Mesothelial cell of epicardium (in vitro differentiated cells): ENCODE results near the gene SPIRE1. TPM values are rescaled to one million over a fixed set of nuclear protein-coding genes. Genes with fewer than 3 reads are reported as not detected.
"Not testable (repeated sequence)": the region's sequence is repeated elsewhere in the genome, so short reads cannot be mapped to it uniquely, and the experiment has no call there.

Experiments
- DNase-seq, 2 experiments: peaks; one replicate each; pipeline ENCODE4 v3.0.0; 2021; ENCODE audit warnings: low spot score in 2 of 2; ENCODE audit not compliant: unreplicated experiment in 2 of 2
- H3K27ac Mint-ChIP-seq: 2 replicates; pipeline ENCODE4 v1.8.0; 2021; ENCODE audit warnings: mixed read lengths
- H3K27me3 Mint-ChIP-seq: 2 replicates; pipeline ENCODE4 v1.8.0; 2021; ENCODE audit warnings: low read depth, mixed read lengths
- H3K36me3 Mint-ChIP-seq: 2 replicates; pipeline ENCODE4 v1.8.0; 2021; ENCODE audit warnings: mixed read lengths
- H3K4me1 Mint-ChIP-seq: 2 replicates; pipeline ENCODE4 v1.8.0; 2021; ENCODE audit warnings: mixed read lengths
- H3K4me3 Mint-ChIP-seq: 2 replicates; pipeline ENCODE4 v1.8.0; 2021; ENCODE audit warnings: mild to moderate bottlenecking, moderate library complexity, mixed read lengths
- H3K9me3 Mint-ChIP-seq: 2 replicates; pipeline ENCODE4 v1.8.0; 2021; ENCODE audit warnings: mixed read lengths
- total RNA-seq: library from RNA; stranded (reverse); gene quantifications from 3 replicates; pipeline ENCODE4 v1.2.1, GENCODE V29; 2021
- TF ChIP-seq, protein P1 (sequence below): fragments of 200-600 bp; sonication (generic); IDR thresholded peaks from one replicate; pipeline ENCODE4 v1.5.0; 2021; ENCODE audit warnings: antibody characterized with exemption; ENCODE audit not compliant: unreplicated experiment

SPIRE1 gene
- total RNA-seq, 1 donor from 2014 or later, result 24.2 TPM

DNA sequence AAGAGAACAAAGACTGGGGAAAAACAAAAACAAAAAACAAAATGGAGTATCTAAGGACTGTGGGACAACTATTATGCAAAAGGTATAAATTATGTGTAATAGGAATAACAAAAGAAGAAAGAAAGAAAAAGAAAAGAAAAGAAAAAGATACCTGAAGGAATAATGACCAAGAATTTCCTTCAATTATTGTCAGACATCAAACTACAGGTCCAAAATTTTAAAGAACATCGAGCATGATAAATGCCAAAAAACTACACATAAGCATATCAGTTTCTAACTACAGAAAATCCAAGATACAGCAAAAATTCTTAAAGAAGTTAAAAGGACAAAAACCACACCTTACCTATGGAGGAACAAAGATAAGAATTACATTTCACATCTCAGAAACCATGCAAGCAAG lies 93.0 kb downstream of the SPIRE1 start:
- TF ChIP-seq, protein P1, sequence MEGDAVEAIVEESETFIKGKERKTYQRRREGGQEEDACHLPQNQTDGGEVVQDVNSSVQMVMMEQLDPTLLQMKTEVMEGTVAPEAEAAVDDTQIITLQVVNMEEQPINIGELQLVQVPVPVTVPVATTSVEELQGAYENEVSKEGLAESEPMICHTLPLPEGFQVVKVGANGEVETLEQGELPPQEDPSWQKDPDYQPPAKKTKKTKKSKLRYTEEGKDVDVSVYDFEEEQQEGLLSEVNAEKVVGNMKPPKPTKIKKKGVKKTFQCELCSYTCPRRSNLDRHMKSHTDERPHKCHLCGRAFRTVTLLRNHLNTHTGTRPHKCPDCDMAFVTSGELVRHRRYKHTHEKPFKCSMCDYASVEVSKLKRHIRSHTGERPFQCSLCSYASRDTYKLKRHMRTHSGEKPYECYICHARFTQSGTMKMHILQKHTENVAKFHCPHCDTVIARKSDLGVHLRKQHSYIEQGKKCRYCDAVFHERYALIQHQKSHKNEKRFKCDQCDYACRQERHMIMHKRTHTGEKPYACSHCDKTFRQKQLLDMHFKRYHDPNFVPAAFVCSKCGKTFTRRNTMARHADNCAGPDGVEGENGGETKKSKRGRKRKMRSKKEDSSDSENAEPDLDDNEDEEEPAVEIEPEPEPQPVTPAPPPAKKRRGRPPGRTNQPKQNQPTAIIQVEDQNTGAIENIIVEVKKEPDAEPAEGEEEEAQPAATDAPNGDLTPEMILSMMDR, result no peak
- H3K27me3 Mint-ChIP-seq, result no peaks in the 10 kb centered on the region
- DNase-seq, result no peak
- H3K9me3 Mint-ChIP-seq, result peaks cover 29% of the 10 kb centered on the region
- H3K27ac Mint-ChIP-seq, result no peak overlapping the region
- H3K4me3 Mint-ChIP-seq, result no peak overlapping the region
- H3K4me1 Mint-ChIP-seq, result no peaks in the 10 kb centered on the region
- H3K36me3 Mint-ChIP-seq, result peaks cover 10% of the 10 kb centered on the region

DNA sequence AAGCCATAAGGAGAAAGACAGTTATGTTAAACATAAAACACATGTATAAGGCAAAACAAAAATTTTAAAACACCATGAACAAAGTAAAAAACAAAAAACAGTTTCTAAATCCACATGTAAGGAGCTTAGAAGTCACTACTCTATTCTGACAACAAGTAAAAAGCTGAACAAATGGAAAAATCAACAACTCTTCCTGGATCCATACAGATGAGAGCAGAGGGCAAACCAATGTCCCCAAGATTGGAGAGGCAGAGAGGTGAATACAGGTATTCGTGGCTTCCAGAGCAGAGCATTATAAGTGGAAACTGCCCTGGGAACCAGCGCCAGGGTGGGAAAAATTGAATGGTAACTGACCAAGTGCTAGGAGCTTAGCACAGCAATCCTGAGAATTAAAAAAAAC lies 93.5 kb downstream of the SPIRE1 start:
- TF ChIP-seq, protein P1, result no peak
- no peaks in the 10 kb centered on the region for H3K27me3 Mint-ChIP-seq
- H3K36me3 Mint-ChIP-seq, result peaks cover 14% of the 10 kb centered on the region
- H3K27ac Mint-ChIP-seq, result no peak overlapping the region
- DNase-seq, result no peak
- no peak overlapping the region for H3K4me3 Mint-ChIP-seq
- no peaks in the 10 kb centered on the region for H3K4me1 Mint-ChIP-seq
- H3K9me3 Mint-ChIP-seq, result peaks cover 34% of the 10 kb centered on the region

DNA sequence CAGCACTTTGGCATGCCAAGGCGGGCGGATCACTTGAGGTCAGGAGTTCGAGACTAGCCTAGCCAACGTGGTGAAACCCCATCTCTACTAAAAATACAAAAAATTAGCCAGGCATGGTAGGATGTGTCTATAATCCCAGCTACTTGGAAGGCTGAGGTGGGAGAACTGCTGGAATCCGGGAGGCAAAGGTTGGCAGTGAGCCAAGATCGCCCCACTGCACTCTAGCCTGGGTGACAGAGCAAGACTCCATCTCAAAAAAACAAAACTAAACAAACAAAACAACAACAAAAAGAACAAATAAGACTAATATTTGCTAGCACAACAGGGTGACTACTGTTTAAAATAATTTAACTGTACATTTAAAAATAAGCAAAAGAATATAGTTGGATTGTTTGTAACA lies 97.3 kb downstream of the SPIRE1 start:
- H3K27me3 Mint-ChIP-seq, DNase-seq, H3K27ac Mint-ChIP-seq, H3K4me1 Mint-ChIP-seq, H3K4me3 Mint-ChIP-seq: not testable (repeated sequence)
- Mint-ChIP-seq H3K9me3 (peaks cover 36% of the 10 kb centered on the region), H3K36me3 (peaks cover 37% of the 10 kb centered on the region)

DNA sequence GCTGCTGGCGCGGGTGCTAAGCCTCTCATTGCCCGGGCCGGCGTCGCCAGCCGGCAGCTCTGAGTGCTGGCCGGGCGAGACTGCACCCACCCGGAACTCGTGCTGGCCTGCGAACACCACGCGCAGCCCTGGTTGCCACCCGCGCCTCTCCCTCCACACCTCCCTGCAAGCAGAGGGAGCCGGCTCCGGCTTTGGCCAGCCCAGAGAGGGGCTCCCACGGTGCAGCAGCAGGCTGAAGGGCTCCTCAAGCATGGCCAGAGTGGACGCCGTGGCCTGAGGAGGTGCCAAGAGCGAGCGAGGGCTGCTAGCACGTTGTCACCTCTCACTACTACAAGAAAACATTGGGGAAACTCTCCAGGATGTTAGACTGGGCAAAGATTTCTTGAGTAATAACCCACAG lies 98.6 kb downstream of the SPIRE1 start:
- TF ChIP-seq, protein P1, result no peak
- Mint-ChIP-seq H3K27me3 (no peaks in the 10 kb centered on the region), H3K4me1 (no peaks in the 10 kb centered on the region), H3K4me3 (no peak overlapping the region), H3K9me3 (peaks cover 40% of the 10 kb centered on the region), H3K27ac (no peak overlapping the region), H3K36me3 (peaks cover 42% of the 10 kb centered on the region)
- no peak for DNase-seq

DNA sequence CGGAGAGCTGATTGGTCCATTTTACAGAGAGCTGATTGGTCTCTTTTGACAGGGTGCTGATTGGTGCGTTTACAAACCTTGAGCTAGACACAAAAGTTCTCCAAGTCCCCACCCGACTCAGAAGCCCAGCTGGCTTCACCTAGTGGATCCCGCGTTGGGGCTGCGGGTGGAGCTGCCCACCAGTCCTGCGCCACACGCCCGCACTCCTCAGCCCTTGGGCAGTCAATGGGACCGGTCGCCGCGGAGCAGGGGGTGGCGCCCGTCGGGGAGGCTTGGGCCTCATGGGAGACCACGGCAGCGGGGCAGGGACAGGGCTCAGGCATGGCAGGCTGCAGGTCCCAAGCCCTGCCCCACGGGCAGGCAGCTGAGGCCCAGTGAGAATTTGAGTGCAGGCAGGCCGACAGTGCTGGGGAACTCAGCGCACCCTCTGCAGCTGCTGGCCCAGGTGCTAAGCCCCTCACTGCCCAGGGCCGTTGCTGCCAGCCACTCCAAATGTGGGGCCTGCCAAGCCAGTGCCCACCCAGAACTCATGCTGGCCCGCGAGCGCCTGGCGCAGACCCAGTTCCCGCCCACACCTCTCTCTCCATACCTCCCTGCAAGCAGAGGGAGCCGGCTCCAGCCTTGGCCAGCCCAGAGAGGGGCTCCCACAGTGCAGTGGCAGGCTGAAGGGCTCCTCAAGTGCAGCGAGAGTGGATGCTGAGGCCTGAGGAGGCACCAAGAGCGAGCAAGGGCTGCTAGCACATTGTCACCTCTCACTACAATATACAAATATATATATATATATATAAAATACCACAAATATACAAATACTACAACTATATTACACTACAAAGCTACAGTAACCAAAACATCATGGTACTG lies 100.7 kb downstream of the SPIRE1 start:
- H3K9me3 Mint-ChIP-seq, result peaks cover 50% of the 10 kb centered on the region
- DNase-seq, result no peak
- no peaks in the 10 kb centered on the region for H3K27me3 Mint-ChIP-seq
- no peak overlapping the region for H3K4me3 Mint-ChIP-seq
- H3K27ac Mint-ChIP-seq, result no peak overlapping the region
- H3K4me1 Mint-ChIP-seq, result no peaks in the 10 kb centered on the region
- TF ChIP-seq, protein P1, result no peak
- H3K36me3 Mint-ChIP-seq, result peaks cover 50% of the 10 kb centered on the region

DNA sequence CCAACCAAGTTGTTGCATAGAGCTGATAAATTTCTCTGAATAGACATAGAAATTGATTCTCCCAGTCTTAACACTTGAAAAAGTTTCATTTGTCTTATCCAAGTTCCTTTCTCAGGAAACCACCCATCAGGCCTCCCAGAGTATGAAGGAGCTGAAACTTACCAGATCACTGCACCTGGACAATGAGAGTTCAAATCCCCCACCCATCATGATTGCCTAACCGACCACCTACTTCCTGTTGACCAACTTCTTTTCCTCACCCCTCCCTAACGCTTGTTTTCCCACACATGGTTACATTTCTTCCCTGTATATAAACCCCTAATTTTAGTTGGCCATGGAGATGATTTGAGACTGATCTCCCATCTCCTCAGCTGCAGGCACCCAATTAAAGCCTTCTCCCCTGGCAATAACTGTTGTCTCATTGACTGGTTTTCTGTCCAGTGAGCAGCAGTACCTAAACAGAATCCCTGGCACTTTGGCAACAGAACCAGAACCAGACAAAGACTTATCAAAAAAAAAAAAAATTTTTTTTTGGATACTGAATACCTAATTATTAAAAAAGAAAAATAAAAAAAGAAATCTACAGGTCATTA lies 103.0 kb downstream of the SPIRE1 start:
- peaks cover 46% of the 10 kb centered on the region for H3K36me3 Mint-ChIP-seq
- no peak overlapping the region for H3K27ac Mint-ChIP-seq
- no peak overlapping the region for H3K4me3 Mint-ChIP-seq
- no peak for DNase-seq
- H3K9me3 Mint-ChIP-seq, result peaks cover 46% of the 10 kb centered on the region
- no peaks in the 10 kb centered on the region for H3K27me3 Mint-ChIP-seq
- TF ChIP-seq, protein P1, result no peak
- H3K4me1 Mint-ChIP-seq, result no peaks in the 10 kb centered on the region
